CD4-positive, alpha-beta T cell treated with Interleukin-12 subunit alpha and Interleukin-12 subunit beta, for 1 hour (primary cell): ENCODE data around the gene OR1N2.
"Not testable (repeated sequence)": the region's sequence is repeated elsewhere in the genome, so short reads cannot be mapped to it uniquely, and the experiment has no call there.

Source experiments
- DNase-seq: peaks from one replicate; pipeline ENCODE4 v3.0.0-alpha.2; 2020

The OR1N2 gene

GRCh38 chr9:122552812-122553211 is at the start of gene OR1N2:
Gene OR1N2 (plus strand): TSS chr9:122553112. CDS start chr9:122553212, 100 bp downstream.
- DNase-seq, result no peak

- DNase-seq, result no peak
Observed at GRCh38 chr9:122506964-122507363, 45.9 kb upstream of the OR1N2 start.

- DNase-seq, result no peak
Observed at GRCh38 chr9:122510502-122510901, 42.4 kb upstream of the OR1N2 start, which contains the start of gene OR1J2. Gene OR1J2 (plus strand): TSS chr9:122510802. CDS start chr9:122510802, 0 bp downstream.

- no peak for DNase-seq
Observed at GRCh38 chr9:122518226-122518625, 34.7 kb upstream of the OR1N2 start.

- DNase-seq, result no peak
Observed at GRCh38 chr9:122518841-122519240, 34.1 kb upstream of the OR1N2 start, which contains the start of gene OR1J4. Gene OR1J4 (plus strand): TSS chr9:122519141. CDS start chr9:122519141, 0 bp downstream.

GRCh38 chr9:122519376-122519775 is 33.5 kb upstream of the OR1N2 start:
- no peak for DNase-seq

- no peak for DNase-seq
Observed at GRCh38 chr9:122526602-122527001, 26.3 kb upstream of the OR1N2 start.

GRCh38 chr9:122527193-122527592 is 25.7 kb upstream of the OR1N2 start, which contains the start of gene OR1N1:
Gene OR1N1 (minus strand): TSS chr9:122527293. CDS start chr9:122527293, 0 bp downstream.
- no peak for DNase-seq

GRCh38 chr9:122531157-122531556 is 21.8 kb upstream of the OR1N2 start:
- not testable (repeated sequence) for DNase-seq

- DNase-seq, result no peak
Observed at GRCh38 chr9:122536134-122536533, 16.8 kb upstream of the OR1N2 start.

GRCh38 chr9:122537066-122537465 is 15.8 kb upstream of the OR1N2 start:
- not testable (repeated sequence) for DNase-seq

- no peak for DNase-seq
Observed at GRCh38 chr9:122538757-122539156, 14.2 kb upstream of the OR1N2 start.

GRCh38 chr9:122546196-122546595 is 6.7 kb upstream of the OR1N2 start:
- no peak for DNase-seq

- no peak for DNase-seq
Observed at GRCh38 chr9:122551371-122551770, 1.5 kb upstream of the OR1N2 start.

GRCh38 chr9:122561446-122561845 is 8.5 kb downstream of the OR1N2 start:
- DNase-seq, result no peak

GRCh38 chr9:122562134-122562760 is 9.3 kb downstream of the OR1N2 start:
- no peak for DNase-seq

GRCh38 chr9:122567901-122568300 is 15.0 kb downstream of the OR1N2 start:
- DNase-seq, result no peak

GRCh38 chr9:122572456-122572855 is 19.5 kb downstream of the OR1N2 start:
- no peak for DNase-seq

GRCh38 chr9:122579874-122580273 is 27.0 kb downstream of the OR1N2 start:
- DNase-seq, result no peak

- no peak for DNase-seq
Observed at GRCh38 chr9:122580360-122580759, 27.4 kb downstream of the OR1N2 start.

- not testable (repeated sequence) for DNase-seq
Observed at GRCh38 chr9:122583284-122583683, 30.4 kb downstream of the OR1N2 start, which contains the start of gene OR1L8. Gene OR1L8 (minus strand): TSS chr9:122583384. CDS start chr9:122568477, 14,907 bp downstream.
